ENCODE measurements around the gene ACO2.
"Not testable (repeated sequence)": the region's sequence is repeated elsewhere in the genome, so short reads cannot be mapped to it uniquely, and the experiment has no call there.

- TF ChIP-seq CTCF (IDR thresholded peaks at IDR 0.05; ENCODE audit: low read depth, low read length, poor library complexity, severe bottlenecking); EZH2phosphoT487 (IDR thresholded peaks at IDR 0.05; ENCODE audit: borderline replicate concordance, low read length): not testable (repeated sequence)
These were observed 8.8 kb upstream of the ACO2 start for GRCh38 chr22:41460071-41460470.
